ENCODE data around the gene THADA. TPM values are rescaled to one million over a fixed set of nuclear protein-coding genes. Genes with fewer than 3 reads are reported as not detected.

THADA gene
- total RNA-seq, 2 donors from 2014 or later: 23.7 to 69.5 TPM

GRCh38 chr2:43203373-43203772, 392.5 kb downstream of the THADA start:
- ATAC-seq: no peak
- H3K9me3 Mint-ChIP-seq: no peaks in the 10 kb centered on the region
- no peaks in the 10 kb centered on the region for H3K36me3 Mint-ChIP-seq

GRCh38 chr2:43202289-43202688, 393.5 kb downstream of the THADA start:
- H3K4me1 Mint-ChIP-seq (ENCODE audit: low read depth in 2 of 2): peaks cover 6 to 7% of the 10 kb centered on the region in 2 donors
- H3K4me3 Mint-ChIP-seq: no peak overlapping the region
- no peak overlapping the region for H3K27ac Mint-ChIP-seq
- DNase-seq (ENCODE audit: low spot score) (no peak), ATAC-seq (no peak)
- no peaks in the 10 kb centered on the region for H3K36me3 Mint-ChIP-seq
- H3K9me3 Mint-ChIP-seq: no peaks in the 10 kb centered on the region
- no peaks in the 10 kb centered on the region for H3K27me3 Mint-ChIP-seq

More at GRCh38 chr2:43203373-43203772, 392.5 kb downstream of the THADA start:
- Mint-ChIP-seq H3K4me3 (no peak overlapping the region), H3K27ac (no peak overlapping the region), H3K4me1 (ENCODE audit: low read depth in 2 of 2) (peaks cover 3 to 8% of the 10 kb centered on the region in 2 donors), H3K27me3 (no peaks in the 10 kb centered on the region)
- DNase-seq (ENCODE audit: low spot score): no peak

- Mint-ChIP-seq H3K4me3 (no peak overlapping the region), H3K27ac (no peak overlapping the region), H3K9me3 (peaks cover 2% of the 10 kb centered on the region), H3K4me1 (ENCODE audit: low read depth in 2 of 2) (peaks cover 14 to 15% of the 10 kb centered on the region in 2 donors), H3K36me3 (no peaks in the 10 kb centered on the region), H3K27me3 (no peaks in the 10 kb centered on the region)
- no peak for ATAC-seq
- no peak for DNase-seq (ENCODE audit: low spot score)
Observed at GRCh38 chr2:43201497-43201896, 394.3 kb downstream of the THADA start.

GRCh38 chr2:43201016-43201415, 394.8 kb downstream of the THADA start:
- Mint-ChIP-seq H3K36me3 (no peaks in the 10 kb centered on the region), H3K9me3 (peaks cover 4% of the 10 kb centered on the region), H3K27me3 (no peaks in the 10 kb centered on the region), H3K4me1 (ENCODE audit: low read depth in 2 of 2) (peaks cover 16 to 17% of the 10 kb centered on the region in 2 donors), H3K27ac (no peak overlapping the region), H3K4me3 (no peak overlapping the region)
- no peak for DNase-seq (ENCODE audit: low spot score)
- no peak for ATAC-seq

GRCh38 chr2:43199492-43200488, 396.0 kb downstream of the THADA start:
- Mint-ChIP-seq H3K36me3 (no peaks in the 10 kb centered on the region), H3K9me3 (peaks cover 4% of the 10 kb centered on the region), H3K4me1 (ENCODE audit: low read depth in 2 of 2) (peaks cover 24 to 27% of the 10 kb centered on the region in 2 donors), H3K27ac (peak overlapping the region in 1 of 2 donors; percentile 58), H3K4me3 (no peak overlapping the region), H3K27me3 (no peaks in the 10 kb centered on the region)
- no peak for DNase-seq (ENCODE audit: low spot score)
- ATAC-seq: no peak

GRCh38 chr2:43198263-43198662, 397.6 kb downstream of the THADA start:
- Mint-ChIP-seq H3K27ac (no peak overlapping the region), H3K4me1 (ENCODE audit: low read depth in 2 of 2) (peaks cover 32 to 36% of the 10 kb centered on the region in 2 donors), H3K4me3 (no peak overlapping the region), H3K9me3 (peaks cover 4% of the 10 kb centered on the region), H3K27me3 (no peaks in the 10 kb centered on the region), H3K36me3 (no peaks in the 10 kb centered on the region)
- DNase-seq (ENCODE audit: low spot score): no peak
- no peak for ATAC-seq

- no peak for DNase-seq (ENCODE audit: low spot score)
- Mint-ChIP-seq H3K27me3 (no peaks in the 10 kb centered on the region), H3K9me3 (peaks cover 4% of the 10 kb centered on the region), H3K27ac (peak overlapping the region; percentile 81 to 89), H3K4me3 (peak overlapping the region; percentile 36), H3K4me1 (ENCODE audit: low read depth in 2 of 2) (peaks cover 32 to 37% of the 10 kb centered on the region in 2 donors), H3K36me3 (no peaks in the 10 kb centered on the region)
- ATAC-seq: no peak
Observed at GRCh38 chr2:43197588-43197896, 398.3 kb downstream of the THADA start.

- H3K4me3 Mint-ChIP-seq: peak overlapping the region; percentile 64
- H3K27me3 Mint-ChIP-seq: no peaks in the 10 kb centered on the region
- no peak for DNase-seq (ENCODE audit: low spot score)
Observed at GRCh38 chr2:43196768-43197587, 398.9 kb downstream of the THADA start.

GRCh38 chr2:43194121-43194869, 401.5 kb downstream of the THADA start:
- Mint-ChIP-seq H3K36me3 (no peaks in the 10 kb centered on the region), H3K9me3 (peaks cover 4% of the 10 kb centered on the region), H3K27me3 (no peaks in the 10 kb centered on the region), H3K27ac (peak overlapping the region; percentile 67 to 78), H3K4me3 (peak overlapping the region; percentile 59), H3K4me1 (ENCODE audit: low read depth in 2 of 2) (peaks cover 34 to 37% of the 10 kb centered on the region in 2 donors)
- ATAC-seq: no peak
- DNase-seq (ENCODE audit: low spot score): no peak

More at GRCh38 chr2:43196768-43197587, 398.9 kb downstream of the THADA start:
- Mint-ChIP-seq H3K27ac (peak overlapping the region; percentile 81 to 89), H3K4me1 (ENCODE audit: low read depth in 2 of 2) (peaks cover 30 to 33% of the 10 kb centered on the region in 2 donors), H3K36me3 (no peaks in the 10 kb centered on the region), H3K9me3 (peaks cover 4% of the 10 kb centered on the region)
- ATAC-seq: peak; percentile 40 to 60

- no peaks in the 10 kb centered on the region for H3K27me3 Mint-ChIP-seq
- ATAC-seq: no peak
- H3K9me3 Mint-ChIP-seq: peaks cover 4% of the 10 kb centered on the region
- H3K4me3 Mint-ChIP-seq: no peak overlapping the region
- H3K27ac Mint-ChIP-seq: peak overlapping the region; percentile 67 to 78
- H3K36me3 Mint-ChIP-seq: no peaks in the 10 kb centered on the region
- DNase-seq (ENCODE audit: low spot score): no peak
- H3K4me1 Mint-ChIP-seq (ENCODE audit: low read depth in 2 of 2): peaks cover 34 to 41% of the 10 kb centered on the region in 2 donors
Observed at GRCh38 chr2:43193652-43194120, 402.2 kb downstream of the THADA start.

GRCh38 chr2:43192744-43193651, 402.8 kb downstream of the THADA start:
- ATAC-seq (no peak), DNase-seq (ENCODE audit: low spot score) (no peak)
- Mint-ChIP-seq H3K36me3 (no peaks in the 10 kb centered on the region), H3K4me1 (ENCODE audit: low read depth in 2 of 2) (peaks cover 34 to 41% of the 10 kb centered on the region in 2 donors), H3K9me3 (peaks cover 4% of the 10 kb centered on the region), H3K27ac (peak overlapping the region; percentile 67 to 78), H3K27me3 (no peaks in the 10 kb centered on the region), H3K4me3 (no peak overlapping the region)

- no peaks in the 10 kb centered on the region for H3K27me3 Mint-ChIP-seq
- ATAC-seq: no peak
- peak overlapping the region in 1 of 2 donors; percentile 34 for H3K27ac Mint-ChIP-seq
- H3K4me3 Mint-ChIP-seq: no peak overlapping the region
- H3K4me1 Mint-ChIP-seq (ENCODE audit: low read depth in 2 of 2): peaks cover 29 to 36% of the 10 kb centered on the region in 2 donors
- H3K36me3 Mint-ChIP-seq: no peaks in the 10 kb centered on the region
- peaks cover 4% of the 10 kb centered on the region for H3K9me3 Mint-ChIP-seq
- DNase-seq (ENCODE audit: low spot score): no peak
Observed at GRCh38 chr2:43191947-43192516, 403.8 kb downstream of the THADA start.
